Endothelial cell of umbilical vein (primary cell): ENCODE results near the gene LGALS1. TPM values are rescaled to one million over a fixed set of nuclear protein-coding genes. Genes with fewer than 3 reads are reported as not detected.

ENCODE experiments used
- BruUV-seq: library from RNA; stranded (reverse); fragments of 400-500 nt; replicated peaks from 2 replicates; lab custom pipeline; 2021; lab: Mats Ljungman, UMichigan
- CTCF ChIA-PET: fragments of 300-600, 350-600 bp; sonication (Branson Sonifier 250); formaldehyde crosslinking; loops from one replicate; lab custom pipeline; 2021; ENCODE audit warnings: antibody characterized with exemption, inconsistent platforms; lab: Charles Lee
- POLR2A ChIA-PET: fragments of 300-600, 350-600 bp; sonication (Branson Sonifier 250); formaldehyde crosslinking; loops from one replicate; lab custom pipeline; 2021; ENCODE audit warnings: antibody characterized with exemption, inconsistent platforms; lab: Charles Lee
- DNase-seq: peaks from one replicate; pipeline ENCODE4 v3.0.0-alpha.2; 2011; ENCODE audit warnings: low read depth, low spot score
- FAIRE-seq: peaks from 2 replicates; lab custom pipeline; 2011; peaks lifted over from hg19 to GRCh38; lab: Jason Lieb, UNC
- H2AFZ ChIP-seq: 2 replicates; pipeline ENCODE4 v1.6.0; 2012; ENCODE audit warnings: low read depth, low read length, control low read depth, inconsistent platforms
- H3K27ac ChIP-seq: 2 replicates; pipeline ENCODE4 v1.5.1; 2011; ENCODE audit warnings: low read depth, mild to moderate bottlenecking, control low read depth, low read length, moderate library complexity; ENCODE audit not compliant: insufficient read depth
- H3K27me3 ChIP-seq, 2 experiments: 2 replicates each; pipeline versions ENCODE4 v1.6.0 to v1.6.1; 2011; ENCODE audit warnings: low read length in 2 of 2, mixed read lengths in 1 of 2; ENCODE audit not compliant: control insufficient read depth in 2 of 2, insufficient read depth in 2 of 2
- H3K36me3 ChIP-seq, 2 experiments: 2 replicates in 1 of 2; 3 replicates in 1 of 2; pipeline ENCODE4 v1.5.1; 2011; ENCODE audit warnings: low read length in 2 of 2, mild to moderate bottlenecking in 1 of 2, moderate library complexity in 1 of 2; ENCODE audit not compliant: control insufficient read depth in 2 of 2, insufficient read depth in 2 of 2; ENCODE audit errors: extremely low read depth in 1 of 2
- H3K4me1 ChIP-seq: 3 replicates; pipeline ENCODE4 v1.5.1; 2011; ENCODE audit warnings: mild to moderate bottlenecking, low read length; ENCODE audit not compliant: control insufficient read depth, insufficient read depth; ENCODE audit errors: extremely low read depth
- H3K4me2 ChIP-seq: 2 replicates; pipeline ENCODE4 v1.6.1; 2011; ENCODE audit warnings: low read length, control low read depth, mixed read lengths; ENCODE audit not compliant: insufficient read depth
- H3K4me3 ChIP-seq, 3 experiments: fragments of 200-600 bp in 1 of 3; sonication (generic), shearing (Covaris generic) in 1 of 3; replicated peaks in 1 of 3; 2 replicates each; pipeline ENCODE4 v1.5.1; 2011 to 2016; ENCODE audit warnings: control low read depth in 3 of 3, low read length in 3 of 3, mild to moderate bottlenecking in 2 of 3, inconsistent platforms in 1 of 3, low read depth in 1 of 3, moderate library complexity in 1 of 3; ENCODE audit not compliant: insufficient read depth in 1 of 3
- H3K79me2 ChIP-seq: 2 replicates; pipeline ENCODE4 v1.6.0; 2012; ENCODE audit warnings: low read length, inconsistent platforms; ENCODE audit not compliant: control insufficient read depth, insufficient read depth
- H3K9ac ChIP-seq: replicated peaks from 2 replicates; pipeline ENCODE3; 2011; ENCODE audit warnings: low read length, control low read depth; ENCODE audit not compliant: insufficient read depth; ENCODE audit errors: extremely low read depth
- H3K9me1 ChIP-seq: replicated peaks from 3 replicates; pipeline ENCODE4 v1.6.0; 2011; ENCODE audit warnings: mild to moderate bottlenecking, low read length; ENCODE audit not compliant: control insufficient read depth, insufficient read depth; ENCODE audit errors: extremely low read depth
- H3K9me3 ChIP-seq: replicated peaks from 2 replicates; pipeline ENCODE4 v1.5.1; 2012; ENCODE audit warnings: low read length, inconsistent platforms; ENCODE audit not compliant: control insufficient read depth, insufficient read depth
- H4K20me1 ChIP-seq: replicated peaks from 2 replicates; pipeline ENCODE3; 2011; ENCODE audit warnings: mild to moderate bottlenecking, low read length; ENCODE audit not compliant: control insufficient read depth, insufficient read depth; ENCODE audit errors: extremely low read depth
- FOS ChIP-seq: IDR thresholded peaks from 2 replicates; pipeline ENCODE4 v1.6.1; 2011; ENCODE audit warnings: mild to moderate bottlenecking, low read length, moderate library complexity, borderline replicate concordance; ENCODE audit not compliant: insufficient read depth
- GATA2 ChIP-seq: IDR thresholded peaks from 2 replicates; pipeline ENCODE4 v1.7.0; 2011; ENCODE audit warnings: low read depth, mild to moderate bottlenecking, moderate library complexity, mixed read lengths, low read length; ENCODE audit not compliant: insufficient read length, insufficient read depth
- JUN ChIP-seq: IDR thresholded peaks from 2 replicates; pipeline ENCODE4 v1.6.1; 2011; ENCODE audit warnings: borderline replicate concordance, low read depth; ENCODE audit not compliant: insufficient read length, insufficient read depth
- MYC ChIP-seq: IDR thresholded peaks from one replicate; pipeline ENCODE4 v1.6.1; 2011; ENCODE audit warnings: mild to moderate bottlenecking, low read depth, low read length
- POLR2A ChIP-seq: IDR thresholded peaks from 2 replicates; pipeline ENCODE4 v1.6.1; 2012; ENCODE audit warnings: low read depth, mild to moderate bottlenecking, control low read depth, low read length
- POLR2AphosphoS5 ChIP-seq: IDR thresholded peaks from 2 replicates; pipeline ENCODE4 v1.6.1; 2012; ENCODE audit warnings: low read depth, mild to moderate bottlenecking, control low read depth, low read length, moderate library complexity; ENCODE audit not compliant: insufficient read depth
- dilution Hi-C: fragments of 300-500 bp; cut with MboI; formaldehyde crosslinking; loops from one replicate; pipeline ENCODE4 v1.15.0; 2019; ENCODE audit warnings: low sequenced_read_pairs; ENCODE audit not compliant: extremely low pct_ligation_motif_present
- intact Hi-C: fragments of 100-400 bp; cut with micrococcal nuclease; formaldehyde crosslinking; loops from one replicate; pipeline ENCODE4 v1.10.0; 2022
- polyA plus RNA-seq, 4 experiments: library from polyadenylated mRNA; depleted of rRNA in 3 of 4; stranded (reverse) in 3 of 4; unstranded in 1 of 4; fragments of >200 nt; gene quantifications; 2 replicates each; pipeline versions ENCODE4 v1.2.1 to v1.2.3, GENCODE V29; 2011 to 2012; ENCODE audit warnings: missing spikeins in 1 of 4
- total RNA-seq: library from RNA; stranded (reverse); gene quantifications from 2 replicates; pipeline ENCODE4 v1.2.3, GENCODE V29; 2021
- TF ChIP-seq, protein P1 (sequence below), 2 donors: IDR thresholded peaks; 1 replicate in 1 of 2; 2 replicates in 1 of 2; pipeline ENCODE4 v1.5.1; 2011; ENCODE audit warnings: low read length in 2 of 2, mild to moderate bottlenecking in 2 of 2, moderate library complexity in 2 of 2, control low read depth in 1 of 2, inconsistent platforms in 1 of 2, low read depth in 1 of 2; ENCODE audit not compliant: insufficient read depth in 1 of 2; ENCODE audit errors: extremely low read depth in 1 of 2

The LGALS1 gene
- total and polyA plus RNA-seq, 2 donors (not counting 3 experiments of a cell fraction or from before 2014, with no cell fraction given) = 2,698 to 13,642 TPM

DNA sequence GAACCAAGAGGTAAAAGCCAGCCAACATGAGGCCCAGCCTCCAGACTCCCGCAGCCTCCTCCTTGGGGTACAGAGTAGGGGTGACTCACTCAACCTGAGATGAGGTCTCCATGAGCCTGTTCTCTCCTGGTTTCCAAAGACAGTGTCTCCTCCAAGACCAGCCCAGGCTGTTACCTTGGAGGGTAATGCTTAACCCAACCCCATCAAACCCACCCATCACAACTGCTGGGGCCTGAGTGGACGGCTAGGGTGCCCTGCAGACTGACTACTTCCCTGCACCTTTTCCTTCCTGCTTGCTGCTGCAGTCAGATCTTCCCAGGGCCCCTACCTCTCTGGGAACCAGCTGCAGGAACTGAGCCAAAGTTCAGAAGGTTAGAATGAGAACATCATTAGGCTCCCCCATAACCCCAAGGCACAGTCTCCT, 5.6 kb downstream of the LGALS1 start:
- TF ChIP-seq GATA2 = no peak
- Histone ChIP-seq H3K4me1 (peaks cover 11% of the 10 kb centered on the region), H3K4me2 (no peak overlapping the region), H3K27me3 (no peaks in the 10 kb centered on the region), H3K4me3 (no peak overlapping the region), H3K9ac (no peak overlapping the region), H3K9me1 (no peaks in the 10 kb centered on the region), H3K36me3 (peaks cover 7 to 8% of the 10 kb centered on the region in 2 experiments), H3K79me2 (peaks cover 22% of the 10 kb centered on the region), H3K9me3 (no peaks in the 10 kb centered on the region), H4K20me1 (no peaks in the 10 kb centered on the region), H2AFZ (no peak overlapping the region), H3K27ac (no peak overlapping the region)
- ChIA-PET CTCF (interaction anchor here (0.6 to 8.7 kb wide), 27 partner anchors 9 to 141 kb away, joined by 3 to 307 read pairs (median 4); partner anchors contain the start of gene PDXP), POLR2A (interaction anchor here (0.5 to 1.6 kb wide), 4 partner anchors 20 to 162 kb away, joined by 3 to 5 read pairs (median 4); no protein-coding TSS in a partner anchor)
- intact Hi-C loops (loop anchor here (1.0 to 2.0 kb wide), 4 partner anchors 23 to 142 kb away; partner anchors contain the start of gene PDXP), dilution Hi-C loops (no loop called here)
- BruUV-seq = no TSS peak
- peak; percentile 49 for FAIRE-seq
- DNase-seq = no peak

DNA sequence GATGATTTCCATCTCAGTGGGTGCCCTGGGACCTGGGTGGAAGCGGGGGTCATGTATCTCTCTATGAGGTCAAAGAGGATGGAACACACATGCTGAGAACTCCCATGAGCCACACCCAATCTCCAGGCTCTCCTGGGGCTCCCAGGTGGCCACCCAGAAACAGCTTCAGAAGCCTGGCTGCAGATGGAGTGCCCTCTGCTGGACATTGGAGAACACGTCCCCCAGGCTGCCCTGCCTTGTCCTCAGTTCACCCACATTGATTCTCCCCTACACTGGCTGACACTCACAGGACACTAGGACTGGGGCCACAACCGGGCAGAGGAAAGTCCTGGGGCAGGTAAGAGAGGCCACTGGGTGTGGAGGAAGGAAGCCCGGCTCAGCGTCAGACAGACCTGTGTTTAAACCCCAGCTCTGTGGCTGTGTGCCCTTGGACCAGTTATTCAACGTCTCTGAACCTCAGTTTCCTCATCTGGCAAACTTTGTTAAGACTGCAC, 6.2 kb downstream of the LGALS1 start:
- FAIRE-seq (peak; percentile 94), DNase-seq (peak; percentile 59)
- H3K4me3 ChIP-seq = no peak overlapping the region
- no peaks in the 10 kb centered on the region for H3K9me3 ChIP-seq
- ChIA-PET CTCF (interaction anchor here (0.6 to 8.7 kb wide), 29 partner anchors 10 to 143 kb away, joined by 3 to 307 read pairs (median 4); partner anchors contain the start of genes LGALS2 and PDXP), POLR2A (interaction anchor here (0.5 to 1.6 kb wide), 4 partner anchors 20 to 68 kb away, joined by 3 to 5 read pairs (median 4); no protein-coding TSS in a partner anchor)
- no peaks in the 10 kb centered on the region for H4K20me1 ChIP-seq
- H3K27me3 ChIP-seq = no peaks in the 10 kb centered on the region
- intact Hi-C loops = loop anchor here (1.0 to 2.0 kb wide), 4 partner anchors 23 to 143 kb away; partner anchors contain the start of gene PDXP
- no peaks in the 10 kb centered on the region for H3K9me1 ChIP-seq
- H3K79me2 ChIP-seq = peaks cover 18% of the 10 kb centered on the region
- H3K36me3 ChIP-seq = peaks cover 7 to 8% of the 10 kb centered on the region in 2 experiments
- TF ChIP-seq POLR2A (no peak), POLR2AphosphoS5 (no peak), GATA2 (no peak), MYC (peak; percentile 6), JUN (no peak), FOS (no peak)
- TF ChIP-seq, protein P1, sequence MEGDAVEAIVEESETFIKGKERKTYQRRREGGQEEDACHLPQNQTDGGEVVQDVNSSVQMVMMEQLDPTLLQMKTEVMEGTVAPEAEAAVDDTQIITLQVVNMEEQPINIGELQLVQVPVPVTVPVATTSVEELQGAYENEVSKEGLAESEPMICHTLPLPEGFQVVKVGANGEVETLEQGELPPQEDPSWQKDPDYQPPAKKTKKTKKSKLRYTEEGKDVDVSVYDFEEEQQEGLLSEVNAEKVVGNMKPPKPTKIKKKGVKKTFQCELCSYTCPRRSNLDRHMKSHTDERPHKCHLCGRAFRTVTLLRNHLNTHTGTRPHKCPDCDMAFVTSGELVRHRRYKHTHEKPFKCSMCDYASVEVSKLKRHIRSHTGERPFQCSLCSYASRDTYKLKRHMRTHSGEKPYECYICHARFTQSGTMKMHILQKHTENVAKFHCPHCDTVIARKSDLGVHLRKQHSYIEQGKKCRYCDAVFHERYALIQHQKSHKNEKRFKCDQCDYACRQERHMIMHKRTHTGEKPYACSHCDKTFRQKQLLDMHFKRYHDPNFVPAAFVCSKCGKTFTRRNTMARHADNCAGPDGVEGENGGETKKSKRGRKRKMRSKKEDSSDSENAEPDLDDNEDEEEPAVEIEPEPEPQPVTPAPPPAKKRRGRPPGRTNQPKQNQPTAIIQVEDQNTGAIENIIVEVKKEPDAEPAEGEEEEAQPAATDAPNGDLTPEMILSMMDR (IDR thresholded peaks at IDR 0.05; ENCODE audit: extremely low read depth in 1 of 2, insufficient read depth in 1 of 2, low read depth in 1 of 2, low read length in 2 of 2) = peak; percentile 92 to 95
- H3K27ac ChIP-seq = no peak overlapping the region
- dilution Hi-C loops = no loop called here
- H3K9ac ChIP-seq = no peak overlapping the region
- H3K4me1 ChIP-seq = peaks cover 12% of the 10 kb centered on the region
- BruUV-seq = no TSS peak
- no peak overlapping the region for H2AFZ ChIP-seq
- H3K4me2 ChIP-seq = no peak overlapping the region
